HuH-7 (cell line): ENCODE results near the gene SLC12A5.
A peak's percentile ranks its signal among the peaks of the same experiment; 100 is the strongest.
"Not testable (repeated sequence)": the region's sequence is repeated elsewhere in the genome, so short reads cannot be mapped to it uniquely, and the experiment has no call there.

Experiments used
- DNase-seq: peaks from one replicate; pipeline ENCODE4 v3.0.0; 2011; ENCODE audit warnings: low spot score

Gene SLC12A5

GRCh38 chr20:46028772-46029371, at the start of gene SLC12A5:
SLC12A5 (plus strand) TSS chr20:46029215; CDS start chr20:46029345, 130 bp downstream.
- no peak for DNase-seq

DNA sequence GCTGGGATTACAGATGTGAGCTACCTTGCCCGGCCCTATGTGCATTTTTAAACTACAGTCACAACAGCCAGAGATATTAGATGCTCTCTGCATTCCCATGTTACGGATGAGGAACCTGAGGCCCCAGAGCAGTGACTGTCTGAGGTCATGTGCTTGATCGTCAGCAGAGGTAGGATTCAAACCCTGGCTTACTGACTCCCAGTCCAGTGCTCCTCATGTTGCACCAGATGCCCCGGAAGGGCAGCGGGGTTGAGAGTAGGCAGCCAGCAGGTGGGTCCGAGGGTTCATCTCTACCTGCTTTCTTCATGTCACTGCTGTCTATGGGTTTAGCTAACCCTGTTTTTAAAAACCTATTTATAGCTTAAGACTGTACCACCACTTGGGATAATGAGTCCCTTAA, 47.8 kb upstream of the SLC12A5 start:
- no peak for DNase-seq

- no peak for DNase-seq
Observed at GRCh38 chr20:45983279-45983743, 45.7 kb upstream of the SLC12A5 start.

- no peak for DNase-seq
Observed at GRCh38 chr20:45985573-45985972, 43.4 kb upstream of the SLC12A5 start.

- DNase-seq = peak; percentile 85
Observed at GRCh38 chr20:45987108-45987780, 41.8 kb upstream of the SLC12A5 start.

- not testable (repeated sequence) for DNase-seq
Observed at GRCh38 chr20:45988830-45989229, 40.2 kb upstream of the SLC12A5 start.

DNA sequence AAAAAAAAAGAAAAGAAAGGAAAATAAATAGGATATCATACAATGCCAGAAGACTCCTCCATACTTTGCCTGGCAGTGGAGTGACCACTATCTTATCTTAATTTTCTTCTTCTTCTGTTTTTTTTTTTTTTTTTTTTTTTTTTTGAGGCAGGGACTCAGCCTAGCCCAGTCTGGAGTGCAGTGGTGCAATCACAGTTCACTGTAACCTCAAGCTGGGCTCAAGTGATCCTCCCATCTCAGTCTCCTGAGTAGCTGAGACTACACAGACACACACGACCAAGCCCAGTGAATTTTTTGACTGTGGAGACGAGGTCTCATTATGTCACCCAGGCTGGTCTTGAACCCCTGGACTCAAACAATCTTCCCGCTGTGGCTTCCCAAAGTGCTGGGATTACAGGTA, 37.4 kb upstream of the SLC12A5 start:
- DNase-seq = no peak

- DNase-seq = no peak
Observed at GRCh38 chr20:45993197-45993951, 35.6 kb upstream of the SLC12A5 start.

GRCh38 chr20:45994761-45995493, 34.1 kb upstream of the SLC12A5 start:
- no peak for DNase-seq

- not testable (repeated sequence) for DNase-seq
Observed at GRCh38 chr20:45995495-45996097, 33.4 kb upstream of the SLC12A5 start.

- no peak for DNase-seq
Observed at GRCh38 chr20:45997187-45997586, 31.8 kb upstream of the SLC12A5 start.

DNA sequence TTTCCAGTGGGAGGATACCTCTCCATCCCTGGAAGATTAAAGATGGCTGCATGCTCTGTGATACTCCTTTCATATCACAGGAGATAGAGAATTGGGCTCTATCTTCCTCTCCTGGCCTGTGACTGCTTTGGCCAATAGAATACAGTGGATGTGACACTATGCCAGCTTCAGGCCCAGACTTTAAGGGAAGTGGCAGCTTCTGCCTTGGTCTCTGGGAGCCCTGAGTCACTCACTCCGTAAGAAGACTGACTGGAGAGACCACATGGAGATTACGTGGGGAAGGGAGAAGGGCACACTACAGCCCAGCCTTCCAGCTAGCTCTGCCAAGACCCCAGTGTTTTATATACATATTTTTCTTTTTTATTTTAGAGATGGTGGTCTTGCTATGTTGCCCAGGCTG, 30.7 kb upstream of the SLC12A5 start:
- DNase-seq = no peak

GRCh38 chr20:45998761-45999160, 30.3 kb upstream of the SLC12A5 start:
- DNase-seq = no peak

- no peak for DNase-seq
Observed at GRCh38 chr20:45999557-46000261, 29.3 kb upstream of the SLC12A5 start.

- no peak for DNase-seq
Observed at GRCh38 chr20:46000262-46000996, 28.6 kb upstream of the SLC12A5 start.

- no peak for DNase-seq
Observed at GRCh38 chr20:46001498-46001897, 27.5 kb upstream of the SLC12A5 start.

GRCh38 chr20:46002008-46002407, 27.0 kb upstream of the SLC12A5 start:
- DNase-seq = no peak

DNA sequence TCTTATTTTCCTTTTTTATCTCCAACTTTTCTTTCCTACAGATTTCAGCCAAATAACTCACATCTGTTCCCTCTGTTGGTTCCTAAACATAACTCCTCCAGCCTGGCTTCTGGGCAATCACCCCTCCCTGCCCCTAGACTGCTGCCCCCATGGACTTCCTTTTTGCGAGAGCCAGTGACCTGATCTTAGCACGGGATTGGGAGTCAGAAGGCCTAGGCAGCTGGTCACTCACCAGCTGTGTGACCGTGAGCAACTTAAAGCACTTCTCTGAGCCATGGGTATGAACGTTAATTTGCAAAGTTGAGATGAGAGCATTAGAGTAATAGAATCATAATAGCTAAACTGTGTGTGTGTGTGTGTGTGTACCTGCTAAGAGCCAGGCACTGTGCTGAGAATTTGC, 24.8 kb upstream of the SLC12A5 start:
- no peak for DNase-seq

- no peak for DNase-seq
Observed at GRCh38 chr20:46004889-46005473, 24.0 kb upstream of the SLC12A5 start.

DNA sequence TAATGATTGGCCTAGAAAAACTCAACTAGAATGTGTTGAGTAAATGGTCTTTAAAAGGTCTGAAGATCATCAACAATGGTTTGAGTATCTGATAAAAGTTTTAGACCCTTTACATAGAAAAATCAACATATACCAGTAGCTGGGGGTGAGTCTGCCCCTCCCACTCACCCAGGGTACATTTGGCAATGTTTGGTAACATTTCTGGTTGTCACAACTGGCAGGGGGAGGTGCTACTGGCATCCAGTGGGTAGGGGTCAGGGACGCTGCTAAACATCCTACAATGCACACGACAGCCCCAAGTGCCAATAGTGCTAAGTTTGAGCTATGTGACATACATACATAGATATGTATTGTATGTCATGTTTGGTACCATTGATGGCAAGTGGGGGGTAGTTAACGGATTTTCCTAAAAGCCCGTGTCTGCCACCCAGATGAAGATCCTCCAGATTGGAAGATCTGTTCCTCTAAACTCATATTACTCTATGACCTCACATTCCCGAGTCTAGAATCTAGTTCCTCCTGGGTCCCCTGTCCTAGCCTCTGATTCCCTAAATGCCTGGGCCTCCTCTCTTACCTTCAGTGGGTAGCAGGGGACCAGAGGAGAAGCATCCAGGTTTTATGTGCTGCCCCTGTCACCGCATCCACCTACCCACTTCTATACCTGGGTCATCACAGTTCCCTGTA, 22.9 kb upstream of the SLC12A5 start:
- no peak for DNase-seq
